B cell (primary cell): ENCODE results near the gene USH1G. TPM values are rescaled to one million over a fixed set of nuclear protein-coding genes. Genes with fewer than 3 reads are reported as not detected.

ENCODE experiments used
- ATAC-seq: fragments of 200-7000 bp; cut with Tn5 transposase; one replicate; pipeline ENCODE4 v1.10.0; 2021; ENCODE audit warnings: low read depth, mild to moderate bottlenecking, moderate number of reproducible peaks, moderate library complexity
- CTCF ChIA-PET: fragments of 350-600 bp; sonication (Branson Sonifier 250); formaldehyde crosslinking; loops from one replicate; lab custom pipeline; 2021; ENCODE audit warnings: antibody characterized with exemption, inconsistent platforms; lab: Charles Lee
- POLR2A ChIA-PET: fragments of 350-600 bp; sonication (Branson Sonifier 250); formaldehyde crosslinking; loops from one replicate; lab custom pipeline; 2021; ENCODE audit warnings: antibody characterized with exemption; lab: Charles Lee
- DNase-seq: peaks from one replicate; pipeline ENCODE4 v3.0.0; 2013
- H2AFZ ChIP-seq: 2 replicates; pipeline ENCODE4 v1.6.1; 2012; ENCODE audit warnings: mild to moderate bottlenecking, low read depth, low read length; ENCODE audit not compliant: insufficient read depth, poor library complexity, severe bottlenecking
- H3K27ac ChIP-seq, 2 donors: 1 replicate in 1 of 2; 2 replicates in 1 of 2; pipeline ENCODE4 v1.5.1; 2012 to 2013; ENCODE audit warnings: low read length in 2 of 2, mild to moderate bottlenecking in 2 of 2, moderate library complexity in 1 of 2
- H3K27me3 ChIP-seq, 4 experiments: fragments of 200-600 bp in 1 of 4; sonication (generic) in 1 of 4; replicated peaks in 1 of 4; 1 replicate in 2 of 4; 2 replicates in 2 of 4; pipeline versions ENCODE4 v1.6.1 to v1.7.0; 2013 to 2016; ENCODE audit warnings: low read length in 3 of 4, mild to moderate bottlenecking in 2 of 4, mixed read lengths in 1 of 4, moderate library complexity in 1 of 4; ENCODE audit not compliant: insufficient read depth in 4 of 4, control insufficient read depth in 3 of 4; ENCODE audit errors: control extremely low read depth in 1 of 4
- H3K36me3 ChIP-seq, 2 experiments: replicated peaks in 1 of 2; 1 replicate in 1 of 2; 2 replicates in 1 of 2; pipeline versions ENCODE4 v1.6.1 to v1.7.1; 2013; ENCODE audit warnings: low read length in 1 of 2; ENCODE audit not compliant: insufficient read depth in 2 of 2, control insufficient read depth in 1 of 2; ENCODE audit errors: control extremely low read depth in 1 of 2, extremely low read depth in 1 of 2
- H3K4me1 ChIP-seq, 2 donors: fragments of 200-600 bp in 1 of 2; sonication (generic) in 1 of 2; 1 replicate in 1 of 2; 2 replicates in 1 of 2; pipeline versions ENCODE4 v1.5.1 to v1.6.1; 2013 to 2017; ENCODE audit warnings: low read length in 2 of 2; ENCODE audit not compliant: control insufficient read depth in 2 of 2, insufficient read depth in 2 of 2
- H3K4me2 ChIP-seq: replicated peaks from 2 replicates; pipeline ENCODE3; 2012; ENCODE audit warnings: mild to moderate bottlenecking, low read depth, low read length; ENCODE audit not compliant: poor library complexity, severe bottlenecking
- H3K4me3 ChIP-seq, 5 experiments: fragments of 200-600 bp in 1 of 5; sonication (generic) in 1 of 5; 1 replicate in 3 of 5; 2 replicates in 2 of 5; pipeline versions ENCODE4 v1.5.1 to v1.7.0; 2011 to 2016; ENCODE audit warnings: low read length in 4 of 5, mild to moderate bottlenecking in 4 of 5, low read depth in 2 of 5, control low read depth in 1 of 5, moderate library complexity in 1 of 5; ENCODE audit not compliant: insufficient read depth in 1 of 5; ENCODE audit errors: control extremely low read depth in 1 of 5, extremely low read depth in 1 of 5
- H3K79me2 ChIP-seq: fragments of 200-600 bp; sonication (generic); one replicate; pipeline ENCODE4 v1.6.0; 2016; ENCODE audit warnings: low read length; ENCODE audit not compliant: control insufficient read depth, insufficient read depth
- H3K9ac ChIP-seq: fragments of 200-600 bp; sonication (generic); 2 replicates; pipeline ENCODE4 v1.6.1; 2017; ENCODE audit warnings: mild to moderate bottlenecking, low read length, moderate library complexity
- H3K9me3 ChIP-seq, 3 donors: one replicate each; pipeline versions ENCODE4 v1.6.1 to v1.7.1; 2013; ENCODE audit warnings: low read length in 2 of 3; ENCODE audit not compliant: control insufficient read depth in 2 of 3, insufficient read depth in 1 of 3; ENCODE audit errors: control extremely low read depth in 1 of 3
- H4K20me1 ChIP-seq: 2 replicates; pipeline ENCODE4 v1.6.0; 2012; ENCODE audit warnings: mild to moderate bottlenecking, low read length; ENCODE audit not compliant: insufficient read depth, control insufficient read depth, poor library complexity, severe bottlenecking
- H3K27ac Mint-ChIP-seq: one replicate; pipeline ENCODE4 v1.8.0; 2021; ENCODE audit warnings: mixed read lengths
- H3K27me3 Mint-ChIP-seq: one replicate; pipeline ENCODE4 v1.8.0; 2021; ENCODE audit warnings: mixed read lengths
- H3K4me1 Mint-ChIP-seq: one replicate; pipeline ENCODE4 v1.8.0; 2021; ENCODE audit warnings: mixed read lengths
- H3K4me3 Mint-ChIP-seq: one replicate; pipeline ENCODE4 v1.8.0; 2021; ENCODE audit warnings: mixed read lengths
- H3K9me3 Mint-ChIP-seq: one replicate; pipeline ENCODE4 v1.8.0; 2022; ENCODE audit warnings: mixed read lengths; ENCODE audit not compliant: insufficient read depth
- EZH2 ChIP-seq: IDR thresholded peaks from 2 replicates; pipeline ENCODE4 v1.6.1; 2012; ENCODE audit warnings: borderline replicate concordance, low read depth, mild to moderate bottlenecking, moderate library complexity, low read length; ENCODE audit not compliant: insufficient read depth, poor library complexity, severe bottlenecking
- WGBS: methylation state at CpG from one replicate; pipeline ENCODE4 v1.1.5; 2013; ENCODE audit warnings: missing lambda C conversion rate; ENCODE audit not compliant: insufficient coverage; 5-methylcytosine and 5-hydroxymethylcytosine counted together
- intact Hi-C: fragments of 100-400 bp; cut with micrococcal nuclease; formaldehyde crosslinking; loops from one replicate; pipeline ENCODE4 v1.10.0; 2022
- polyA plus RNA-seq: library from polyadenylated mRNA; depleted of rRNA; stranded (reverse); fragments of >200 nt; gene quantifications from 2 replicates; pipeline ENCODE4 v1.2.3, GENCODE V29; 2012
- total RNA-seq, 2 donors: library from RNA; stranded (reverse); fragments of 120-200 nt in 1 of 2; gene quantifications; 1 replicate in 1 of 2; 2 replicates in 1 of 2; pipeline versions ENCODE4 v1.2.3 to v1.2.4, GENCODE V29; 2013 to 2022
- TF ChIP-seq, protein P1 (sequence below): fragments of 200-600 bp; IDR thresholded peaks from one replicate; pipeline ENCODE4 v1.8.0; 2022; ENCODE audit warnings: antibody characterized with exemption, mild to moderate bottlenecking

USH1G gene
- total and polyA plus RNA-seq, 2 donors (not counting 1 experiment from before 2014, with no cell fraction given): not detected

GRCh38 chr17:74892013-74892841 is 30.8 kb downstream of the USH1G start:
- no peak overlapping the region for H2AFZ ChIP-seq
- H3K79me2 ChIP-seq: no peaks in the 10 kb centered on the region
- Mint-ChIP-seq H3K27ac (no peak overlapping the region), H3K4me3 (peak overlapping the region; percentile 23), H3K9me3 (no peaks in the 10 kb centered on the region), H3K4me1 (peaks cover 2% of the 10 kb centered on the region), H3K27me3 (peaks cover 45% of the 10 kb centered on the region)
- ATAC-seq: no peak
- peaks cover 6 to 16% of the 10 kb centered on the region in 2 donors for H3K4me1 ChIP-seq
- H3K9ac ChIP-seq: no peak overlapping the region
- no peaks in the 10 kb centered on the region for H3K36me3 ChIP-seq
- no peaks in the 10 kb centered on the region for H4K20me1 ChIP-seq
- 77% methylated on average over 19 of the region's 20 CpGs for WGBS
- POLR2A ChIA-PET: no interaction called here
- peaks cover 0 to 6% (median 0%) of the 10 kb centered on the region in 3 donors for H3K9me3 ChIP-seq
- CTCF ChIA-PET: interaction anchor here (0.7 to 0.8 kb wide), 2 partner anchors 232 to 521 kb away, joined by 3 read pairs; no protein-coding TSS in a partner anchor
- H3K27me3 ChIP-seq: peaks cover 0 to 44% (median 9%) of the 10 kb centered on the region in 4 experiments
- intact Hi-C loops: no loop called here
- H3K4me2 ChIP-seq: no peak overlapping the region
- TF ChIP-seq EZH2: no peak
- no peak for DNase-seq
- no peak overlapping the region for H3K4me3 ChIP-seq
- no peak overlapping the region for H3K27ac ChIP-seq

DNA sequence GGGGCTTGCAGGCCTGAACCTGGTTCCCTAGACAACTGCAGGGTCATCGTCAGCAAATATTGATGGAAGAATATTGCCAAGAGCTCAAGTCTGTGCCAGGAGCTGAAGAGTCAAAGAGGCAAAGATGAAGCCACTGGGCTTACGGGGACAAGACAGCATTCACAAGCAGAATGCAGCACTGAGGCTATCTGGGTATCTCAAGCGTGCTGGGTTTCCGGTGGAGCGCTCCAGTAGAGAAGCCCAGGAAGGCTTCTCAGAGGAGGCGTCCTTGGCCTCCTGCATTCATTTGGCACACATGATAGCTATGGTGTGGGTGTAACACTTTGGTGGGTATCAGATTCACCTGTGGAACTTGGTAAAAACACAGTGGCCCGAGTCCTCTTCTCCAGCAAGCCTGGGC is 32.5 kb downstream of the USH1G start:
- POLR2A ChIA-PET: no interaction called here
- Mint-ChIP-seq H3K4me3 (no peak overlapping the region), H3K9me3 (no peaks in the 10 kb centered on the region), H3K27ac (no peak overlapping the region), H3K27me3 (peaks cover 41% of the 10 kb centered on the region), H3K4me1 (peaks cover 2% of the 10 kb centered on the region)
- H3K36me3 ChIP-seq: no peaks in the 10 kb centered on the region
- H4K20me1 ChIP-seq: no peaks in the 10 kb centered on the region
- no peaks in the 10 kb centered on the region for H3K79me2 ChIP-seq
- DNase-seq (no peak), ATAC-seq (no peak)
- 97% methylated on average over 6 of the region's 7 CpGs for WGBS
- no peak overlapping the region for H3K9ac ChIP-seq
- H3K4me1 ChIP-seq: peaks cover 6 to 16% of the 10 kb centered on the region in 2 donors
- no peak overlapping the region for H2AFZ ChIP-seq
- H3K27me3 ChIP-seq: peaks cover 0 to 37% (median 7%) of the 10 kb centered on the region in 4 experiments
- H3K9me3 ChIP-seq: peaks cover 0 to 6% (median 0%) of the 10 kb centered on the region in 3 donors
- intact Hi-C loops: no loop called here
- no peak overlapping the region for H3K4me2 ChIP-seq
- TF ChIP-seq EZH2: no peak
- TF ChIP-seq, protein P1, sequence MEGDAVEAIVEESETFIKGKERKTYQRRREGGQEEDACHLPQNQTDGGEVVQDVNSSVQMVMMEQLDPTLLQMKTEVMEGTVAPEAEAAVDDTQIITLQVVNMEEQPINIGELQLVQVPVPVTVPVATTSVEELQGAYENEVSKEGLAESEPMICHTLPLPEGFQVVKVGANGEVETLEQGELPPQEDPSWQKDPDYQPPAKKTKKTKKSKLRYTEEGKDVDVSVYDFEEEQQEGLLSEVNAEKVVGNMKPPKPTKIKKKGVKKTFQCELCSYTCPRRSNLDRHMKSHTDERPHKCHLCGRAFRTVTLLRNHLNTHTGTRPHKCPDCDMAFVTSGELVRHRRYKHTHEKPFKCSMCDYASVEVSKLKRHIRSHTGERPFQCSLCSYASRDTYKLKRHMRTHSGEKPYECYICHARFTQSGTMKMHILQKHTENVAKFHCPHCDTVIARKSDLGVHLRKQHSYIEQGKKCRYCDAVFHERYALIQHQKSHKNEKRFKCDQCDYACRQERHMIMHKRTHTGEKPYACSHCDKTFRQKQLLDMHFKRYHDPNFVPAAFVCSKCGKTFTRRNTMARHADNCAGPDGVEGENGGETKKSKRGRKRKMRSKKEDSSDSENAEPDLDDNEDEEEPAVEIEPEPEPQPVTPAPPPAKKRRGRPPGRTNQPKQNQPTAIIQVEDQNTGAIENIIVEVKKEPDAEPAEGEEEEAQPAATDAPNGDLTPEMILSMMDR: no peak
- CTCF ChIA-PET: no interaction called here
- H3K4me3 ChIP-seq: no peak overlapping the region
- H3K27ac ChIP-seq: no peak overlapping the region
